HG03139 (cell line): ENCODE data around the gene DHRS13.
"Not testable (repeated sequence)": the region's sequence is repeated elsewhere in the genome, so short reads cannot be mapped to it uniquely, and the experiment has no call there.

Source experiments
- ATAC-seq: cut with Tn5 transposase; IDR thresholded peaks from one replicate; pipeline ENCODE4 v1.9.1; 2021; ENCODE audit not compliant: unreplicated experiment

Gene DHRS13

DNA sequence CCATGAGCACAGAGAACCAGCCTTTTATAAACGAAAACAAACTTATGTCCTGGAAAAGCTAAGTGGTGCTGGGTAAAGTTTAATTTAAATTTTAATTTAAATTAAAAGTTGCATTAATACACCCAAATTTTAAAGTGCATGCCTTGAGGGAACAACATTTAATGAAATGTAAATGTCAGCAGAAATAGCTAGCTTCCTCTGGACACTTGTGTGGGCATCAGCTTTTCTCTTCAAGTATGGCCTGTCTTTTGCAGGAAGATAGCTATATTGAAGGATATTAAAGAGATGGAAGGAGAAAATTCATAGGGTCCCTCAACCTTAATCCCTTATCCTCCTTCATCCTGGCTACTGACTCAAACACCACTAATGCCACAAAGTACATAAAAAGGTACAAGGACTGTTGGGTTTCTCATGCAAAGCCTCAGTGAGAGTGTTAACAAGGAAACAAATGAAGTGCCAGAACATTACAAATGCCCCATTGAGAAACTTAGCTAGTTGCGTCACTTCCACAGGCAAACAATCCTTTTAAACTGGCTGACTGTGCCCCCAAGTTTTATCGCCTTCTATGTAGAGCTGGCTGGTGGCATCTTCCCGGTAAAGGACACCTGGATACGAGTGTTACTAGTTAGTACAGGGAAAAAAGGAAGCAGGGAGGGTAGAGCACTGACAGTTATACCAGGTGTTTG lies 34.3 kb upstream of the DHRS13 start:
- ATAC-seq, result no peak

GRCh38 chr17:28935744-28936460 lies 33.0 kb upstream of the DHRS13 start:
- no peak for ATAC-seq

- not testable (repeated sequence) for ATAC-seq
Observed at GRCh38 chr17:28934508-28934907, 31.6 kb upstream of the DHRS13 start.

DNA sequence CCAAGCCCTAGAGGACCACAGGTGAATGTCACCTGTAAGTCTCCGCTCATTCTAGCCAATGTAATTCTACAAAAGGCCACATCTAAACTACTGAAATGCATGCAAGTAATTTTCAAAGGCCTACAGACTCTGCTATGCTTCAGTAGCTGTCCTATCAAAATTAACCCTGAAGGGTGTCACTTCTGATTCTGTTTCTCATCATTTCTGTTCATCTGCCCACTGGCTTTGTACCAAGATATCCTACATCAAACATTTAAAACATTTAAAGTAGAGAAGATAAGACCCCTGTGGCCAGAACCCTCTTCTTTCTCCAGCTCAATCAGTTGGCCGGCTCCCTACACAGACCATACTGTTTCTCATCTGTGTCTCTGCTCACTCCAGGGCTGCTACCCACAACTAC lies 26.9 kb upstream of the DHRS13 start:
- ATAC-seq, result no peak

GRCh38 chr17:28928061-28928460 lies 25.2 kb upstream of the DHRS13 start:
- no peak for ATAC-seq

DNA sequence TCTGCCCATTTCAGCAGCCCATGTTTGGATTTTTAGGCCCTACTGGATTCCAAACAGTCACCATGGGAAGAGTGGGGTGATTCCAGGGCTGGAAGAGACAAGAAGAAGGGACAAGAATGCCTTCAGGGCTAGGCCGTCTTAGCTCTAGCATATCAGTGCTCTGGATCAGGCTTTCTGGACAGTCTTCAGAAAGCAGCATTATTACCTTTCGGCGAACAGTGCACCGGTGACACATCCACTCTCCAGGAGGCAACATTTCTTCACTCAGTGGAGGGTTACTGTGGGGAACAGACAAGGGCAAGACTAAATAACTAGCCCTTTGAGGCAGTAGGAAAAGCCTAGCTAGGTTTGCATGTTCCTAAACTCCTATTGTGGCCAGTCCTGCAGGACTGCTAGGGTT lies 23.9 kb upstream of the DHRS13 start:
- no peak for ATAC-seq

DNA sequence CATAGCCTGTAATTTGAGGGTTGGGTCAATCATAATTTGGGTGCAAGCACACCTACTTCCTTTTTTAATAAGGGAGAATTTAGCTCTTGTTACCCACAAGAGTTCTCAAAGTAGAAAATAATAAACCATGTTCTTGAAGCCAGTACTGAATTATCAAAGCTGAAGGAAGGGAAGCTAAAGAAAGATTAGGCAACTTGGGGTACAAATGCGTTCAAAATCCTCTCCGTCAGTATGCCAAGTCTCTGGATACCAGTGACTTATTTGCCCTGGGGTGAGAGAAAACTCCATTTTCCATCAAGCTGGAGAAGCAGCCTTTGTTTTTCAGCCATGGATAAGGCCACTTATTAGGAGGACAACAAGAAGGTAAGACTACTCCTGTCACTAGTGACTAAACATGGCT lies 23.5 kb upstream of the DHRS13 start:
- ATAC-seq, result no peak

DNA sequence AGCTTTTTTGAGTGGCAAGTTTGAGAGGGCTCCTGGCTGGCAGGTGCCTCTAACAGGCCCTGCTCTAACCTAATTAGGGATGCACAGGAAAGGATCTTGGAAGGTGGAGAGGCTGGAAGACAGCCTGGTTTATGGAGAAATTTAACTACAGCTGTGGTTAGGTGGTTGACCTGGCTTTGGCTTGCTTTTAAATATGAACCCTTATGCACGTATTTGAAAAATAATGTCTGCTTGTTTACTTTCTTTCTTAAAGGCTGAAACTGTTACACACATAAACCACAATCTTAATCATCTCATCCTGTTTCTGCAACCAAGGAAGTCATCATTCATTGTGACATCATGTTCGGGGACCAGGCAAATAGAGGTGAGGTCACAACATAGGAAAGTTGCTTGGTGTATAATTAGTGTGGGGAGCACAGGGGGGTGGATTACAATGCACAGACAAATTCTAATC lies 23.1 kb upstream of the DHRS13 start:
- no peak for ATAC-seq

- ATAC-seq, result no peak
Observed at GRCh38 chr17:28920201-28920600, 17.3 kb upstream of the DHRS13 start.

DNA sequence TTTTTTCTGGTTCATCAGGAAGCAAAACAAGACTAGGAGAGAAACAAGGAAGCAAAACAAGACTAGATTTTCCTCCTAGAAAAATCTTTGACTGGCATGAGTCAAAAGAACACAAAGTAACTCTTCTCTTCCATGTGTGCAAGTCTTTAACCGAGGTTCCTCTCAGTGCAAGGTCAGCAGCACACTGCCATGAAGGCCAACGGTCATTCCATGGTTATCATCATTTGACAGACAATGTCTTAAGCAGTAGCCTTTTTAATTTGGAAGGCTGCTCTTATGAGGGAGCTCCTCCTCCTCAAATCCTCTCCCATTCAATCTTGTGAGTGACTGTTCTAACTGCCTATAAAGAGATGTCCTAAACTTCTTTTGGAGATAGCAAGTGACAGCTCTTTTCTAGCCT lies 15.4 kb upstream of the DHRS13 start:
- ATAC-seq, result no peak

- no peak for ATAC-seq
Observed at GRCh38 chr17:28917465-28917864, 14.6 kb upstream of the DHRS13 start.

DNA sequence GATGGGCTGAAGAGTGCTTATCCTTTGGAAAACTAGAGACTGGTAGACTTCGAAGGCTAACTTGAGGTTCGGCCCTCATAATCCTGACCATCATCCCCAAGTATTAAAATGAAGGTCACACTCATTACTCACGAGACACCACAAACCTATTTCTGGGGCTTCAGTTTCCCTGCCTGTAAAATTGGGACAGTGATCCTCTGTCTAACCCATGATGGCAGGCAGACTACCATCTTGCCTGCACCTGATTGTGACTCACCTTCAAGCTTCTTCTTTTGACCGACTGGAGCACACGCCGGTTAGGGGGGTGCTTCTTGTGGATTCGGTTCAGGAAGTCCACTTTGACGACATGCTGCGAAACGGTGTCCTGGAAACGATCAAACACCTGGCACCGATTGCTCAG lies 14.2 kb upstream of the DHRS13 start:
- ATAC-seq, result no peak

GRCh38 chr17:28916302-28916934 lies 13.5 kb upstream of the DHRS13 start:
- no peak for ATAC-seq

DNA sequence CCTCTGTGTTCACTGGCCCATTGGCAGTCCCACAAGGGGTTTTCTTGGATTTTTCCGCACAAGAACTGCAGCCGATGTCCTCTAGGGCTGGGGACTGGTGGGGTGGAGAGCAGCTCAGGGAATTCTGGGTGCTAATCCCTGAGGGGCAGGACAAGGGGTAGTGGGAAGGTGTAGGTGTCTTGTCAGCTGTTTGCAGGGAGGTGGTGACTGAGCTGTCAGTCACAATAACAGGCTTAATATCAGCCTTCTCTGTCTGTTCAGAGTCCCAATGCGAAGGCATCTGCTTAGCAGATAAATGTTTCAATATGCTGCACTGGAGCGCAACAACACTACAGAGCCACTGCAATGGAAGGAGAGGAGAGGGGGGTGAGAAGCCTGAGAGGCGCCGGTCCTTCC lies 10.1 kb upstream of the DHRS13 start:
- ATAC-seq, result no peak

- no peak for ATAC-seq
Observed at GRCh38 chr17:28912281-28912937, 9.5 kb upstream of the DHRS13 start.

GRCh38 chr17:28911411-28912045 lies 8.6 kb upstream of the DHRS13 start:
- ATAC-seq, result no peak

GRCh38 chr17:28910534-28910933 lies 7.7 kb upstream of the DHRS13 start:
- no peak for ATAC-seq

DNA sequence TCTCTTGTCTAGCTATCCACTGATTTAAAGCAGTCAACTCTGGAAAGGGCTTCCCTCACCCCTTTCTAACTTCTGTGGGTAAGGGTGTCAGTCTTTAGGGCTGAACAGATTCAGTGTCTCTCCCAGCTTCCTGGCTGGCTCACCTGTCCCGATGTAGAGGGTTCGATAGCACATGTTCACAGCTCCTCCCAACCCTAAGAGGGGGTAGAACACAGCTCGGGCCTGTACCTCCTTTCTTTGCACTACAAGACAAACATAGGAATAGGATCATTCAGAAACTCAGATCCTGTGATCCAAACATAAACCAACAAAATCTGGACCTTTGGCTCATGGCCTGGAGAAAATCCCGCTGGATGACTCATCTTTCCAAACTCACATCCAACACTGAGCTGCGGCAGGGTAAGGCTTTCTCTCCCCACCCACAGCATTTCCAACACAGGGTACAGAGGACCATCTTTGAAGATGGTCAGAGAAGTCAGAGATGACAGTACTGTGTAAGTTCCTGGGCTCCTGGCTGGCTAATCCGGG lies 5.8 kb upstream of the DHRS13 start:
- no peak for ATAC-seq

DNA sequence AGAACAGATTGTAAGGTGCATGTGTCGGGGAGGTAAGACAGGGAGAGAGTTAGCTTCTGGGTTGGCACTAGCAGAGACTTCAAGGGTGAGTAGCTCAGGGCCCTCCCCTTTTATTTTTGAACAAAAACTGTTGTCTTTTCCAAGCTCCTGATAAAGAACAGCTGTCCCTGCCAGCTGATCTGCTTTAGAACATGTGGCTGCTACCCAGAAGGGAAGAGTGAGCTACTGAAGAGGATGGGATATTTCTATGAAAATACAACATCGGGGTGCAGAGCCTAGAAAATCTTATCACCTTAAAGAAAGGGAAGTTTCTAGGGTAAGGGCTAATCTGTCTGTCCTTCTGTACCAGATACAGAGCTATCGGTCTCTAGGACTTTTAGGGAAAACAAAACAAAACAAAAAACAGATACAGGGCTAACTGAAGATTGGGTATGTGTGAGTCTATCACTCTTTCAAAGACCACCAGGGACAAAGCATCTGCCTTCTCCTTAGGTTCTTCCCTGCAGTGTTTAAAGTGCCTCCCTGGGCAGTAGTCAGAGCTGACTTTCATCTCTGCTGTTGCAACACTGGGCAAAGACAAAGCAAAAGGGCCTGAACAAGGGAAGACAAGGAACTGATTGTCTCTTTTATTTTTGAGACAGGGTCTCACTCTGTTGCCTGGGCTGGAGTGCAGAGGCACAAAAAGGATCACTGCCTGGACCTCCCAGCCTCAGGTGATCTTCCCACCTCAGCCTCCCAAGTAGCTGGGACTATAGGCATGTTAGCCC lies 5.0 kb upstream of the DHRS13 start:
- ATAC-seq, result no peak

DNA sequence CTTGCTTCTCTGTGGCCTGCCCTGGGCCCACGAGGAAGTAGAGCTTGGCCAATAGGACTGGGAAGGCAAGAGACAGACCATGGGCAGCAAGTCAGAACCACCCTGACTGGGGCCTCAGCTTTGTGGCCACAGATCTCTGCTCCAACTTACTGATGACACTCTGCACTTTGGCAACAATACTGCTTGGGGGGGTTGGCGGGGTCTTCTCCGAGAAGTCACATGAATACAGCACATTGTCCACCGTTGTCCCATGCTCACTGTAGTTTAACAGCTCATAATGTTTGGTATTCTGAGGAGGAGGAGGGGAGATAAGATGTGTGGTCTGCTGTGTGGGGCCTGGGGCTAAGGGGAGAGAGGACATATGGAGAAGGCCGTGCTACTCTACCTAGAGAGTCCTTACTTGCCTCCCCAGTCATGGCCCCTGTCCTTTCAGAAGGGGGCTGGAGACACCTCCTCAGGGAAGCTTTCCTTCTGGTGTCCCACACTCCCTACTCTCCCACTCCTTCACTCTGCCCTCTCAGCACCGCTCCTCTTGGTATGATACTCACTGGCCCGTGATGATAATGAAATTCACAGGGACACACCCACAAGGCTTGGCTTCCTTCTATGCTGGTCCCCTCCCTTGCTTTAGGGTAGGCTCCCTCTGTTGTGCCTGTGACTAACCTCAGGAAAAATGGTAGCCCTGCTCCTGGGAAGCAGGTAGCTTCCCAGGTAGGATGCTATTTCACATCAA lies 4.0 kb upstream of the DHRS13 start:
- no peak for ATAC-seq
